HEK293 (cell line): ENCODE results near the gene FAAH.

ENCODE experiments used
- CTCF ChIA-PET: fragments of 350-600 bp; formaldehyde crosslinking; extraction: SDS; loops from one replicate; lab custom pipeline; 2021; ENCODE audit warnings: antibody characterized with exemption; lab: Yijun Ruan, JAX
- POLR2A ChIA-PET: fragments of 300-600 bp; formaldehyde crosslinking; extraction: SDS; loops from one replicate; lab custom pipeline; 2020; ENCODE audit warnings: antibody characterized with exemption, inconsistent platforms; lab: Yijun Ruan, JAX
- H3K27ac ChIP-seq: fragments of 200-500 bp; sonication (Bioruptor generic); 2 replicates; pipeline ENCODE4 v1.5.1; 2014; ENCODE audit warnings: low read depth, low read length, control low read depth, inconsistent platforms; ENCODE audit errors: extremely low read depth
- H3K36me3 ChIP-seq, 2 experiments: fragments of 200-500 bp in 1 of 2; sonication (Bioruptor generic) in 1 of 2; 1 replicate in 1 of 2; 2 replicates in 1 of 2; pipeline ENCODE4 v1.5.1; 2014 to 2017; ENCODE audit warnings: inconsistent platforms in 2 of 2, low read length in 2 of 2; ENCODE audit not compliant: control insufficient read depth in 2 of 2, insufficient read depth in 1 of 2
- H3K4me1 ChIP-seq: fragments of 200-500 bp; sonication (Bioruptor generic); 2 replicates; pipeline ENCODE4 v1.5.1; 2014; ENCODE audit warnings: mild to moderate bottlenecking, low read length, inconsistent platforms; ENCODE audit not compliant: control insufficient read depth, insufficient read depth
- H3K4me3 ChIP-seq: 2 replicates; pipeline ENCODE4 v1.5.1; 2011; ENCODE audit warnings: low read depth, mild to moderate bottlenecking, control low read depth, low read length, moderate library complexity
- H3K9me3 ChIP-seq: fragments of 200-500 bp; sonication (Bioruptor generic); 2 replicates; pipeline ENCODE4 v1.5.1; 2014; ENCODE audit warnings: low read depth, low read length, inconsistent platforms; ENCODE audit not compliant: control insufficient read depth, insufficient read depth
- GLIS1 ChIP-seq: fragments of 450-650 bp; formaldehyde crosslinking; IDR thresholded peaks from 2 replicates; pipeline ENCODE4 v1.5.1; 2016; ENCODE audit warnings: missing biosample characterization, missing genetic modification characterization
- HOXC10 ChIP-seq: sonication (generic); formaldehyde crosslinking; IDR thresholded peaks from 2 replicates; pipeline ENCODE4 v1.8.1; 2023; ENCODE audit warnings: mild to moderate bottlenecking, missing genetic modification reagents
- HOXD13 ChIP-seq: sonication (generic); formaldehyde crosslinking; IDR thresholded peaks from 2 replicates; pipeline ENCODE4 v1.8.0; 2022; ENCODE audit warnings: missing genetic modification reagents, borderline replicate concordance
- INSM2 ChIP-seq: fragments of 450-650 bp; formaldehyde crosslinking; IDR thresholded peaks from 2 replicates; pipeline ENCODE4 v1.5.1; 2016; ENCODE audit warnings: missing biosample characterization, missing genetic modification characterization
- MEIS1 ChIP-seq: sonication (generic); formaldehyde crosslinking; IDR thresholded peaks from 2 replicates; pipeline ENCODE4 v1.8.1; 2022; ENCODE audit warnings: missing genetic modification reagents, mild to moderate bottlenecking, borderline replicate concordance
- PRDM1 ChIP-seq: fragments of 450-650 bp; formaldehyde crosslinking; IDR thresholded peaks from 2 replicates; pipeline ENCODE4; 2016; ENCODE audit warnings: missing biosample characterization, missing genetic modification characterization
- SCRT1 ChIP-seq: fragments of 450-650 bp; formaldehyde crosslinking; IDR thresholded peaks from 2 replicates; pipeline ENCODE4 v1.5.1; 2016; ENCODE audit warnings: missing biosample characterization, missing genetic modification characterization, borderline replicate concordance
- SCRT2 ChIP-seq: fragments of 450-650 bp; formaldehyde crosslinking; IDR thresholded peaks from 2 replicates; pipeline ENCODE4 v1.5.1; 2016; ENCODE audit warnings: missing biosample characterization, missing genetic modification characterization
- SETDB1 ChIP-seq: IDR thresholded peaks from one replicate; pipeline ENCODE4 v1.6.1; 2017; ENCODE audit warnings: mild to moderate bottlenecking, low read length, moderate library complexity, mixed read lengths; ENCODE audit not compliant: insufficient read length
- ZBTB1 ChIP-seq: fragments of 450-650 bp; formaldehyde crosslinking; IDR thresholded peaks from 2 replicates; pipeline ENCODE4 v1.5.1; 2016; ENCODE audit warnings: missing biosample characterization, missing genetic modification characterization
- ZEB2 ChIP-seq: fragments of 450-650 bp; formaldehyde crosslinking; IDR thresholded peaks from 2 replicates; pipeline ENCODE4 v1.5.1; 2016; ENCODE audit warnings: missing biosample characterization, missing genetic modification characterization
- ZFHX2 ChIP-seq: fragments of 450-650 bp; formaldehyde crosslinking; conservative IDR thresholded peaks from 2 replicates; pipeline ENCODE4 v1.5.1; 2016; ENCODE audit warnings: missing biosample characterization, missing genetic modification characterization
- ZFP69B ChIP-seq: fragments of 450-650 bp; formaldehyde crosslinking; IDR thresholded peaks from 2 replicates; pipeline ENCODE4 v1.5.1; 2016; ENCODE audit warnings: missing biosample characterization, missing genetic modification characterization
- ZNF10 ChIP-seq: fragments of 450-650 bp; formaldehyde crosslinking; IDR thresholded peaks from 2 replicates; pipeline ENCODE4 v1.5.1; 2017; ENCODE audit warnings: missing biosample characterization, missing genetic modification characterization
- ZNF140 ChIP-seq: fragments of 450-650 bp; formaldehyde crosslinking; IDR thresholded peaks from 2 replicates; pipeline ENCODE4 v1.5.1; 2016; ENCODE audit warnings: missing biosample characterization, missing genetic modification characterization
- ZNF155 ChIP-seq: fragments of 450-650 bp; formaldehyde crosslinking; IDR thresholded peaks from 2 replicates; pipeline ENCODE4 v1.5.1; 2016; ENCODE audit warnings: missing biosample characterization, missing genetic modification characterization
- ZNF184 ChIP-seq: fragments of 450-650 bp; IDR thresholded peaks from 2 replicates; pipeline ENCODE4 v1.5.1; 2018; ENCODE audit warnings: missing biosample characterization, mild to moderate bottlenecking, missing genetic modification characterization
- ZNF2 ChIP-seq: fragments of 450-650 bp; formaldehyde crosslinking; IDR thresholded peaks from 2 replicates; pipeline ENCODE4 v1.5.1; 2016; ENCODE audit warnings: missing biosample characterization, missing genetic modification characterization
- ZNF292 ChIP-seq: fragments of 450-650 bp; formaldehyde crosslinking; IDR thresholded peaks from 2 replicates; pipeline ENCODE4 v1.5.1; 2016; ENCODE audit warnings: low read depth, missing biosample characterization, missing genetic modification characterization, borderline replicate concordance
- ZNF37A ChIP-seq: fragments of 450-650 bp; IDR thresholded peaks from 2 replicates; pipeline ENCODE4 v1.5.1; 2018; ENCODE audit warnings: missing biosample characterization, missing genetic modification characterization
- ZNF514 ChIP-seq: fragments of 450-650 bp; formaldehyde crosslinking; IDR thresholded peaks from 2 replicates; pipeline ENCODE4 v1.5.1; 2016; ENCODE audit warnings: missing biosample characterization, missing genetic modification characterization
- ZNF549 ChIP-seq: fragments of 450-650 bp; IDR thresholded peaks from 2 replicates; pipeline ENCODE4 v1.5.1; 2018; ENCODE audit warnings: missing biosample characterization, missing genetic modification characterization, mild to moderate bottlenecking, inconsistent platforms, moderate library complexity
- ZNF596 ChIP-seq: fragments of 450-650 bp; IDR thresholded peaks from 2 replicates; pipeline ENCODE4 v1.5.0; 2018; ENCODE audit warnings: missing biosample characterization, mild to moderate bottlenecking, missing genetic modification characterization, moderate library complexity
- ZNF626 ChIP-seq: fragments of 450-650 bp; sonication (Bioruptor Pico); formaldehyde crosslinking; IDR thresholded peaks from 2 replicates; pipeline ENCODE4 v1.5.1; 2018; ENCODE audit warnings: missing biosample characterization, missing genetic modification characterization, inconsistent platforms
- ZNF629 ChIP-seq: fragments of 450-650 bp; formaldehyde crosslinking; IDR thresholded peaks from 2 replicates; pipeline ENCODE4 v1.5.1; 2017; ENCODE audit warnings: missing biosample characterization, missing genetic modification characterization
- ZNF776 ChIP-seq: fragments of 450-650 bp; formaldehyde crosslinking; IDR thresholded peaks from 2 replicates; pipeline ENCODE4 v1.5.0; 2017; ENCODE audit warnings: missing biosample characterization, missing genetic modification characterization, borderline replicate concordance
- TF ChIP-seq, protein P1 (sequence below): fragments of 450-650 bp; formaldehyde crosslinking; IDR thresholded peaks from 2 replicates; pipeline ENCODE4 v1.5.1; 2016; ENCODE audit warnings: missing biosample characterization, missing genetic modification characterization
- TF ChIP-seq, protein P2 (sequence below): fragments of 450-650 bp; formaldehyde crosslinking; IDR thresholded peaks from 2 replicates; pipeline ENCODE4 v1.5.1; 2017; ENCODE audit warnings: missing biosample characterization, missing genetic modification characterization
- TF ChIP-seq, protein P3 (sequence below): fragments of 450-650 bp; formaldehyde crosslinking; IDR thresholded peaks from 2 replicates; pipeline ENCODE4 v1.5.1; 2016; ENCODE audit warnings: missing biosample characterization, missing genetic modification characterization

The FAAH gene

DNA sequence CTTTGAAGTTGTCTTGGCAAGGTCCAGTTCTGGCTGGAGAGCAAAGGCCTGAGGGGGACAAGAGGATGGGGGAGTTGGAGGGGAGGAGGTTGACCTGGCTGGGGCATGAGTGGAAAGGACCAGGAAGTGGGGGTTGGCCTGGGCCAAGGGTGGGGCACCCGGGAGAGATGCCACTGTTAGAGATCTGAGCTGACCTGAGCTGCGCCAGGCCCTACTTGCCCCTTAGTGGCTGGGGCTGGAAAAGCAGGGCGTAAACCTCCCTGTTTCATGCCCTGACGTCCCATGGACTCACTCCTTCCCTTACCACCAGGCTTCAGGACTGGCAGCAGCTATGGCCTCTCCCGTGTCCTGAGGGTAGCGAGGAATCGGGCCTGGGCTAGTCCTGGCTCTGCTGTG is 16.9 kb downstream of the FAAH start:
- no peaks in the 10 kb centered on the region for H3K36me3 ChIP-seq
- no peak for TF ChIP-seq ZNF155 (tag by site-specific recombination)
- TF ChIP-seq PRDM1 (tag by site-specific recombination): no peak
- no peak for TF ChIP-seq ZNF140 (tag by site-specific recombination)
- no peak for TF ChIP-seq MEIS1 (CRISPR knock-in tag)
- TF ChIP-seq ZNF776 (tag by site-specific recombination): no peak
- TF ChIP-seq ZNF2 (tag by site-specific recombination): peak; percentile 96
- no peaks in the 10 kb centered on the region for H3K9me3 ChIP-seq
- ChIA-PET CTCF (interaction anchor here (0.6 to 2.8 kb wide), 8 partner anchors 7 to 315 kb away, joined by 3 to 19 read pairs (median 5); no protein-coding TSS in a partner anchor), POLR2A (no interaction called here)
- no peak overlapping the region for H3K4me3 ChIP-seq
- H3K27ac ChIP-seq: no peak overlapping the region
- H3K4me1 ChIP-seq: no peaks in the 10 kb centered on the region

GRCh38 chr1:46411601-46412341 is 17.7 kb downstream of the FAAH start:
- POLR2A ChIA-PET: no interaction called here
- no peaks in the 10 kb centered on the region for H3K4me1 ChIP-seq
- no peak overlapping the region for H3K4me3 ChIP-seq
- CTCF ChIA-PET: interaction anchor here (0.5 to 2.4 kb wide), 8 partner anchors 9 to 314 kb away, joined by 3 to 19 read pairs (median 5); no protein-coding TSS in a partner anchor
- H3K27ac ChIP-seq: no peak overlapping the region
- H3K36me3 ChIP-seq: no peaks in the 10 kb centered on the region
- no peaks in the 10 kb centered on the region for H3K9me3 ChIP-seq
- TF ChIP-seq, protein P1, sequence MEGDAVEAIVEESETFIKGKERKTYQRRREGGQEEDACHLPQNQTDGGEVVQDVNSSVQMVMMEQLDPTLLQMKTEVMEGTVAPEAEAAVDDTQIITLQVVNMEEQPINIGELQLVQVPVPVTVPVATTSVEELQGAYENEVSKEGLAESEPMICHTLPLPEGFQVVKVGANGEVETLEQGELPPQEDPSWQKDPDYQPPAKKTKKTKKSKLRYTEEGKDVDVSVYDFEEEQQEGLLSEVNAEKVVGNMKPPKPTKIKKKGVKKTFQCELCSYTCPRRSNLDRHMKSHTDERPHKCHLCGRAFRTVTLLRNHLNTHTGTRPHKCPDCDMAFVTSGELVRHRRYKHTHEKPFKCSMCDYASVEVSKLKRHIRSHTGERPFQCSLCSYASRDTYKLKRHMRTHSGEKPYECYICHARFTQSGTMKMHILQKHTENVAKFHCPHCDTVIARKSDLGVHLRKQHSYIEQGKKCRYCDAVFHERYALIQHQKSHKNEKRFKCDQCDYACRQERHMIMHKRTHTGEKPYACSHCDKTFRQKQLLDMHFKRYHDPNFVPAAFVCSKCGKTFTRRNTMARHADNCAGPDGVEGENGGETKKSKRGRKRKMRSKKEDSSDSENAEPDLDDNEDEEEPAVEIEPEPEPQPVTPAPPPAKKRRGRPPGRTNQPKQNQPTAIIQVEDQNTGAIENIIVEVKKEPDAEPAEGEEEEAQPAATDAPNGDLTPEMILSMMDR (tag by site-specific recombination): peak; percentile 51; the same call in 1 of the 2 replicates
- TF ChIP-seq ZNF596 (tag by site-specific recombination) (no peak), ZNF140 (tag by site-specific recombination) (no peak), ZNF184 (tag by site-specific recombination) (no peak), GLIS1 (tag by site-specific recombination) (no peak), ZEB2 (tag by site-specific recombination) (no peak), ZFP69B (tag by site-specific recombination) (no peak), ZNF292 (tag by site-specific recombination) (no peak), SCRT1 (tag by site-specific recombination) (0 out of 2 replicates have a peak, but pooled peaks have one; percentile 50), ZFHX2 (tag by site-specific recombination) (no peak), INSM2 (tag by site-specific recombination) (no peak), SCRT2 (tag by site-specific recombination) (peak; percentile 39; the same call in 1 of the 2 replicates), ZNF629 (tag by site-specific recombination) (no peak), ZNF10 (no peak), HOXC10 (CRISPR knock-in tag) (no peak), SETDB1 (no peak), ZNF514 (tag by site-specific recombination) (no peak), ZNF626 (no peak), ZNF37A (no peak), ZBTB1 (tag by site-specific recombination) (no peak), ZNF549 (tag by site-specific recombination) (no peak), HOXD13 (no peak)
- TF ChIP-seq, protein P2, sequence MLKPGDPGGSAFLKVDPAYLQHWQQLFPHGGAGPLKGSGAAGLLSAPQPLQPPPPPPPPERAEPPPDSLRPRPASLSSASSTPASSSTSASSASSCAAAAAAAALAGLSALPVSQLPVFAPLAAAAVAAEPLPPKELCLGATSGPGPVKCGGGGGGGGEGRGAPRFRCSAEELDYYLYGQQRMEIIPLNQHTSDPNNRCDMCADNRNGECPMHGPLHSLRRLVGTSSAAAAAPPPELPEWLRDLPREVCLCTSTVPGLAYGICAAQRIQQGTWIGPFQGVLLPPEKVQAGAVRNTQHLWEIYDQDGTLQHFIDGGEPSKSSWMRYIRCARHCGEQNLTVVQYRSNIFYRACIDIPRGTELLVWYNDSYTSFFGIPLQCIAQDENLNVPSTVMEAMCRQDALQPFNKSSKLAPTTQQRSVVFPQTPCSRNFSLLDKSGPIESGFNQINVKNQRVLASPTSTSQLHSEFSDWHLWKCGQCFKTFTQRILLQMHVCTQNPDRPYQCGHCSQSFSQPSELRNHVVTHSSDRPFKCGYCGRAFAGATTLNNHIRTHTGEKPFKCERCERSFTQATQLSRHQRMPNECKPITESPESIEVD (tag by site-specific recombination): no peak
- TF ChIP-seq, protein P3, sequence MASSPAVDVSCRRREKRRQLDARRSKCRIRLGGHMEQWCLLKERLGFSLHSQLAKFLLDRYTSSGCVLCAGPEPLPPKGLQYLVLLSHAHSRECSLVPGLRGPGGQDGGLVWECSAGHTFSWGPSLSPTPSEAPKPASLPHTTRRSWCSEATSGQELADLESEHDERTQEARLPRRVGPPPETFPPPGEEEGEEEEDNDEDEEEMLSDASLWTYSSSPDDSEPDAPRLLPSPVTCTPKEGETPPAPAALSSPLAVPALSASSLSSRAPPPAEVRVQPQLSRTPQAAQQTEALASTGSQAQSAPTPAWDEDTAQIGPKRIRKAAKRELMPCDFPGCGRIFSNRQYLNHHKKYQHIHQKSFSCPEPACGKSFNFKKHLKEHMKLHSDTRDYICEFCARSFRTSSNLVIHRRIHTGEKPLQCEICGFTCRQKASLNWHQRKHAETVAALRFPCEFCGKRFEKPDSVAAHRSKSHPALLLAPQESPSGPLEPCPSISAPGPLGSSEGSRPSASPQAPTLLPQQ (tag by site-specific recombination): 0 out of 2 replicates have a peak, but pooled peaks have one; percentile 24
